HT-29 (cell line): ENCODE results near the gene TMEM222. TPM values are rescaled to one million over a fixed set of nuclear protein-coding genes. Genes with fewer than 3 reads are reported as not detected.

Source experiments
- DNase-seq: peaks from one replicate; pipeline ENCODE4 v3.0.0-alpha.2; 2015; ENCODE audit warnings: low spot score
- total RNA-seq: library from RNA; depleted of rRNA; stranded (reverse); fragments of >200 nt; shearing (Covaris generic); gene quantifications from 2 replicates; pipeline ENCODE4 v1.2.3, GENCODE V29; 2014

The TMEM222 gene
- total RNA-seq, 1 experiment from 2014 or later, result 90.2 TPM

DNA sequence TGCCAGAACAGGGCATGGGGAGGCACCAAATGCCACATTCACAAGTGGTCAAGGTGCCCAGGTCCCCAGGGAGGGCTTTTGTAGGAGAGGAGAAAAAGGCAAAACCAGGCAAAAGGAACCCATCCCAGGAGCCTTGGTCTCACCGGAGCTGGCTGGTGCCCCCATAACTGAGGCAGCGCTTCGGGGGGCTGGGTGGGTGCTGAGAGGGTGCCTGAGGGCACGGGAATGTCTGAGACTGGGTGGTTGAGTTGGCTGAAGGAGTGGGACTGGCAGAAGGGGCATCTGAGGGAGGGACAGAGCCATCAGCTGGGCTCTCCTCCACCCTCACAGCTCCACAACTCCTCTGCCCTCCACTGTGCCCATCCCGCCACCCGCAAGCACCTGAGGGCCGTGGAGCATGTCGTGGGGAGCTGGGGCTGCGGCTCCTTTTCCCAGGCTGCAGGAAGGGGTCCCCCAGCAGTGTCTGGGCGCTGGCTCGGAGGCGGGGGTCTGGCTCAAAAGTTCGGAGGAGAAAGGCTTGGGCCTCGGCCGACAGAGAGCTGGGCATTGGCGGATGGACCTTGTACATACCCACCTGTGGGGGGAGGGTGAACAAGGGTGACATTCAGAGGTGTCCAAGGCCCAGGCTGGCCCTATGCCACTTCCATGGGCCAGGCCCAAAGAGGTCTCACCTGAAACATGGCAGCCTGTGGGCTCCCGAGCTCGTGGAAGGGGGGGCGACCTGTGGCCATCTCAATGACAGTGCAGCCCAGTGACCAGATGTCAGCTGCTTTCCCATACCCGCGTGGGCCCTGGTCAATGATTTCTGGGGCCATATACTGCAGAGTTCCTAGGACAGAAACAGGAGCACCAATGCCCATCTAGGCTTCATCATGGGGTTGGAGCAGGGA is 36.3 kb downstream of the TMEM222 start:
- DNase-seq, result no peak

GRCh38 chr1:27358928-27359313 is 37.0 kb downstream of the TMEM222 start:
- no peak for DNase-seq

- DNase-seq, result no peak
Observed at GRCh38 chr1:27359822-27360158, 37.8 kb downstream of the TMEM222 start.

- no peak for DNase-seq
Observed at GRCh38 chr1:27360159-27361043, 38.4 kb downstream of the TMEM222 start.

GRCh38 chr1:27361044-27361402 is 39.1 kb downstream of the TMEM222 start:
- DNase-seq, result no peak

- no peak for DNase-seq
Observed at GRCh38 chr1:27361553-27361952, 39.6 kb downstream of the TMEM222 start.

DNA sequence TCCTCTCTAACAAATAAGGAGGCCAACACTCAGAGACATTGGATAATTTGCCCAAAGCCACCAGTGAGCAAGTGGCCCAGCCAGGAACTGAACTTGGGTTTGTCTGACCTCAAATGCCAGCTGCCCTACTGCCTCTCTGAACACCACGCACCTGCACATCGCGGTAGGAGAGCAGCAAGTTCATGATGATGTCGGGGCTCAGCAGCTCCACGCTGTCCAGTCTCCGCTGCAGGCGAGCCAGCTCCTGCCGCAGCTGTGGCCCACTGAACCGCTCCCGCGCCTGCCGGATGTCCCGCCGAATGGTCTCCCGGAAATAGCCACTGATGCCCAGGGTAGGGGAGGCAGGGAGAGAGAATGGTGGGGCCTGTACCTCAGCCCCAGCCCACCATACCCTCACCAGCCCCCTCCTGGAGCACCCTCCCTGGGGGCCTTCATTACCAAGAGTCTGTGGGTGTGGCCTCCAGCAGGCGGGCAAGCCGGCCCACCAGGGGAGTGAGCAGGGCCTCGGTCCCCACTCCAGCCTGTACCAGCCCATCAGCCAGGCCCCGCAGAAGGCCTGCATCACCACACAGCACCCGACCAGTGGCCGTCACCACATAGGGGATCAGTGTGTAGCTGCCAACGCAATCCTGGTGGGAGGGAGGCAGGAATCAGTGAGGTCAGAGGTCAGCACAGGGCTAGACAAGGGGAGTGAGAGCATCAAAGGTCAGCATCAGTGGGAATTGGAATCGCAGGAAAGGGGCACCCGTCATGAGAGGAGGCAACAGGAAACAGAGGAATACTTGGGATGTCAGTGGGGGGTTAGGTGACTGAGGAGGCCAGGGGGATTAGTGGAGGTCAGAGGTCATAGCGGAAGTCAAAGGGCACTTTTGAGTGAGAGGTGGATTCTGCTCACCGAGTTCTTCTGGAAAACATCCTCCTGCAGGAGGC is 42.1 kb downstream of the TMEM222 start:
- DNase-seq, result no peak

DNA sequence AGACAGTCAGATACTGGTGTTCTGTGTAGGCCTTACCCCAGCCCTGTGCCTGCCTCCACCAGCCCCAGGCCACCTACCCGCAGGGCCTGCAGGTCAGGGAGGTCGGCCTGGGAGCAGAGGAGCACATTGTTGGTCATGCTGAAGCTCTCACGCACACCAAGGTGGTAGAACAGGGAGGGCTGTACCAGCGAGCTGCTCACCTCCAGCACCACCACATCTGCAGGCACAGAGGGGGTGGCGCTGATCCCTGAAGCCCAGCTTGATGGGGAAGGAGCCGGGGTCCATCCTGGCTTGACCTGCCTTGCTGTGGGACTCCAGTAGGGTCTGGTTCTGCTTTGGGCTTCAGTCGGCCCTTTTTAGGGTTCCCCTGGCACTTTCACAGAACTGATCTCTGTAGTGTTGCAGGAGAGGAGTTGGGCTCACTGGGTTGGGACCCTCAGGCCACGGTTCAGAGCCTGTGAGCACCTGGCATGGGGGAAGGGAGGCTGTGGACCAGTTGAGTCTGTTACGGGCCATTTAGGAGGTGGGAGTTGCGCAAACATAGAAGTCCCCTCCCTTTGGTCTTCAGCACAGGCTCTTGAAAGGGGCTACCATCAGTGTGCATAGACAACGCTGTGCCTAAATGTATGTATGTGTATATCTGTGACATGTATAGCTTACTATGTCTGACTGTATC is 42.9 kb downstream of the TMEM222 start:
- DNase-seq, result no peak

DNA sequence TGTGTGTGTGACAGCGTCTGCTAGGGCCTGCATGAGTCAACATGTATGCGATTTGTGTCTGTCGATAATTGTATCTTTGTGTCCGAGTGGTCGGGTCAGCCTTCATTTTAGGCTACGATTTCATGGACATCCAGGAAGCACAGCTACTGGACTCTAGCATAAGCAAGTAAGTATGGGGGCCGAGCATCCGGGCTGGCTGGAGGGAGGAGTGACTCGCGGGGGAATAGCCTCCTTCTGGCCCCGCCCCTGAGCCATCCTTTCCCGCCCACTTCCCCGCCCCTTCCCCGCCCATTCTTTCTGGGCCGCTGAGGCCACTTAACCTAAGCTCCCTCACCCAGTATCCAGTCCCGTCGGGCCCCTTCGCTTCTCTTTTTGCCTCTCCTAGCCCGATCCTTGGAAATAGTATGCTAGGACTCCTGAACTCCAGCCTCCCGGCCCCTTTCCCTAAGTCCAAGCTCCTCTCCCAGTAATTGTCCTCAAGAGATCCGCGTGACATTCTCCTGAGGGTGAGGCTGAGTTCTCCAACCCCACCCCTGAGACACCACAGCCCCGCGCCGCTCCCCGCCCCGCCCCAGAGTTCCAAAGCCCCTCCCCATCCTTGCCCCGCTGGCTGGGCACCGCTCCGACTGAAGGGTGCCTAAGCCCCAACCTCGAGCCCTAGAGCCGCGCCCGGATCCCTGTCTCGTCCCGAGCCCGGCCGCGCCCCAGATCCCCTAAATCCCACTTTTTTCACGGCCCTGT is 43.6 kb downstream of the TMEM222 start:
- DNase-seq, result peak; percentile 91

DNA sequence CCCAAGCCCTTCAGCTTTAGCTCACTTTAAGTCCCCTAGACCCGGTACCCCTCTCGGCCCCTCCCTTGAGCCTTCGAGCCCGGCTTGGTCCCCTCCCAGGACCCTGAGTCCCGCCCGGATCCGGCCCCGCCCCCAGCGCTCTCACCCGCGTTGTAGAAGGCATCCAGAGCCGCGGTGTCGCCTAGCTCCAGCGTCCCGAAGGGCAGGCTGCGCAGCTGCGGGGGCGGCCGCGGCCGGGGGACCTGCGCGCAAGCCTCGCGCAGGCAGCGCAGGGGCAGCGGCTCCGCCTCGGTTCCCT is 44.1 kb downstream of the TMEM222 start:
- peak; percentile 65 for DNase-seq

DNA sequence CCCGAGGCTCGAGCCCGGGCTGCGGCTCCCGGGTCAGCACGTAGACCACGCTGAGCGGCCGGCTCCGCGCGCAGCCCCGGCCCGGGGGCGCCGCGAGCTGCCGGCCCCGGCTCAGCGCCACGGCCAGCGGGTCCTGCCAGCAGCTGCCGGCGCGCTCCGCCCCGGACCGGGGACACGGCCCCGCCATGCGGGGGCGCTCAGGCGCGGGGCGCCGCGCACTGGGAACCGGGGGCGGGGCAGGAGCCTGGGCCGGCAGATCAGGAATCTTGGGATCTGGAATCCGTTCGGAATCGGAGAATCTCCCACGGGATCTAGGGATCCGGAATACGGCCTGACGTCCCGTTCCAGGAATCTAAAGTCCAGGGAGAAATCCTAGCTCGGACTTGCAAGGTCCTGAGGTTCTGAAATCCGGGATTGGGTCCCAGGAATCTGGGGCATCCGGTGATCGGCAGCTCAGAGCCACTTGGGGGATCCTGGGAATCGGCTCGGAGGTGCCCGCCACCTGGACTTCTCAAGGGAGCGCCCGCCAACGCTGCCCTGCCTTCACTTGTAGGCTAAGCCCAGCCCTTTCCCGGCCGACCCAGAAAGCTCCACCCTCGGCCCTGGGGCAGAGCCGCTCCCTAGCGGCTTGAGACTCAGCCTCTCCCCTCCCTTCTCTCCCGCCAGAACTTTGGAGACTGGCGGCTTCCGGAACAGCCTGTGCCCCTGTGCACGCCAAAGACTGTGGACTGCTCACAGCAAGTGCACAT is 44.6 kb downstream of the TMEM222 start, which contains the start of gene MAP3K6:
Gene MAP3K6, minus strand, starts transcription at position 551 of the 749 bp plus-strand sequence. Its CDS starts 364 bp downstream, at position 187.
- peak; percentile 81 for DNase-seq

GRCh38 chr1:27367160-27367650 is 45.2 kb downstream of the TMEM222 start:
- DNase-seq, result no peak

DNA sequence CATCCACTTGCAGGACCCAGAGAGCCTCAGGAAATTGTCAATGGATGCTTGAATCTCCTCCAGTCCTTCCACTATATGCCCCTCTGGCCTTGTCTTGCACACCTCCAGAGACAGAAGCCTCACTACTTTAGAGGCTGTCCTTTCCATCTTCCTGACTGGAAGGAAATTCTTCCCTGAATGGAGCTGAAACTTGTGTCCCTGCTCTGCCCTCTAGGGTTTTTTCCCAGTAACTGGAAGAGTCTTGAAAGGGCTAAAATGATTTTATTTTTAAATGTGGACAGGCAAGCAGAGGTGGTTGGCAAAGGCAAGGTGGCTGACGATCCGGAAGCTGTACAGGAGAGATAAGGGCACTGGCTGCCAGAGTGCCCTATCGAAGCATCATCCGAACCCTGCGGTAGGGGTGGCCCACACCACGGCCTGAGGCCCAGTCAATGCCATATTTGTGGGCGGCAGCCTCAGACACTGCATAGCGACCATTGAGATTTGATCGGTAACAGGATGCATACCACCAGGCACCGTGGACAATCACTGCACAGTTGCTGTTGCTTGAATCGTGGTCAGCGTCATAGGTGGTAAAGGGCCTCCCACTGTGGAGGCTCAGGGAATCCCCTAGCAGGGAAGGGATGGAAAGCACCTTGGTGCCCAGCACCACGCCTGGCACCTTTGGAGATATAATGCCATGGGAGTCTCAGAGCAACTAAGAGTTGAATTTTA is 47.1 kb downstream of the TMEM222 start:
- peak; percentile 39 for DNase-seq

DNA sequence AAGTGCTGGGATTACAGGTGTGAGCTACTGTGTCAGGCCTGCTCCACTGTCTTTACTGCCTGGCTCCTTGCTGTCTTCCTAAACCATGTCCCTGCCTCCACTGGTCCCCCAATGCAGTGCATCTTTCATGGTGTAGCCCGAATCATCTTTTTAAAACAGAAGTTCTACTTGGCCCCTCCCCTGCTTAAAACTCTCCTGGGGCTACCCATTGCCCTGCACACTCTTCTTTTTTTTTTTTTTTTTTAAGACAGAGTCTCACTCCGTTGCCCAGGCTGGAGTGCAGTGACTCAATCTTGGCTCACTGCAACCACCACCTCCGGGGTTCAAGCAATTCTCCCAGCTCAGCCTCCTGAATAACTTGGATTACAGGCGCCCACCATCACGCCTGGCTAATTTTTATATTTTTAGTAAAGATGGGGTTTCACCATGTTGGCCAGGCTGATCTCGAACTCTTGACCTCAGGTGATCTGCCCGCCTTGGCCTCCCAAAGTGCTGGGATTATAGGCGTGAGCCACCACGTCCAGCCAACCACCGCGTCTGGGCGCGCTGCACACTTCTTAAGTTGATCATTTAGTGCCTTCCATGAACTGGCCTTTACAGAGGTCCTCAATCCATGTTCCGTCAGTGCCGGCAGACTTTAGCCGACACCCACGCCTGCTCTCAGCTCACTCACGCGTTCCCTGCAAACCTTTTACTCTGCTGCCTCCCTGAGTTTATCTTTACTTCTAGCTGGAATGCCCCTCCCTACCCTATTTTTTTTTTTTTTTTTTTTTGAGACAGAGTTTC is 50.3 kb downstream of the TMEM222 start:
- no peak for DNase-seq

DNA sequence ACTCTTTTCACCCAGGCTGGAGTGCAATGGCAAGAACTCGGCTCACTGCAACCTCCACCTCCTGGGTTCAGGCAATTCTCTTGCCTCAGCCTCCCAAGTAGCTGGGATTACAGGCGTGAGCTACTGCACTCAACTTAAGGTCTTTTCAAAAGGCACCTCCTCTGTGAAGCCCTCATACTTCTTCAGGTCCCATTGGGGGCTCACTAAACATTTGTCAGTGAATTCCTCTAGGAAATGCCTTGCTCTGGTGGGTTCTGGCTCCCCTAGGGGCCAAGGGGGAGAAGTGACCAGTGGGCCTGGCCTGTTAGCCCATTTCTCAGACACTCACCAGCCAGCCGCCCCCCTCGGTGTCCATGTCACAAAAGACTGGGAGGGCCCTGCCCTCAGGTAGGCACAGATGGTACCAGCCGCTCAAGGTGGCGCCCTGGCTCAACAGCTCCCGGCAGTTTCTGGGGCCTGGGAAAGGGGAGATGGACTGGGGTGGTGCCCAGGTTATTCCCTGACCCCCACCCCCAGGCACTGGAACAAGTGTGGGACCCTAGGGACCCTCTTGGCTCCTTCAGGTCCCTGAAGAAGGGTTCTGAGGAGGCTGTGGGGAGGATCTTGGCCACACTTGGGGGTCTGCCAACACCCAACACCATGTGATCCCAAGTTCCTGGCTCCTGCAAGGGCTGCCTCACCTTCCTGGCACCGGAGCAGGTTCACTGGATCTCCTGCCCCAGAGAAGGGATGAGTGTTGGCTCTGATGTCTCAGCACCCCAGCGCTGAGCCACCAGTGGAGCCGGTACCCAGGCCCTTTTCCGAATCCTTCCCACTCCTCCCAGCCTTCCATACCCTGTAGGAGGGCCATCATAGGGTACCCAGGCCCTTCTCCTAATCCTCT is 51.1 kb downstream of the TMEM222 start:
- no peak for DNase-seq

- no peak for DNase-seq
Observed at GRCh38 chr1:27374362-27375086, 52.6 kb downstream of the TMEM222 start, which contains the start of gene FCN3. Gene FCN3 (minus strand): TSS chr1:27374824. CDS start chr1:27374818, 6 bp downstream.
